H1 (cell line): Measurements from ENCODE around the gene NRIP3. TPM values are rescaled to one million over a fixed set of nuclear protein-coding genes. Genes with fewer than 3 reads are reported as not detected.

Experiments
- CTCF ChIA-PET: fragments of 300-600 bp; sonication (Branson Sonifier 250); formaldehyde crosslinking; loops from one replicate; lab custom pipeline; 2021; ENCODE audit not compliant: partially characterized antibody; lab: Charles Lee
- POLR2A ChIA-PET: fragments of 300-600 bp; sonication (Branson Sonifier 250); formaldehyde crosslinking; loops from one replicate; lab custom pipeline; 2021; ENCODE audit warnings: inconsistent platforms; ENCODE audit not compliant: partially characterized antibody; lab: Charles Lee
- DNase-seq, 2 experiments: peaks; one replicate each; pipeline versions ENCODE4 v3.0.0 to v3.0.0-alpha.2; 2010 to 2022; ENCODE audit warnings: low spot score in 2 of 2, low read depth in 1 of 2, mixed read lengths in 1 of 2
- FAIRE-seq: peaks from 2 replicates; lab custom pipeline; 2011; peaks lifted over from hg19 to GRCh38; lab: Jason Lieb, UNC
- H2AFZ ChIP-seq: 2 replicates; pipeline ENCODE4 v1.8.1; 2012; ENCODE audit warnings: low read length, inconsistent platforms
- H2AK5ac ChIP-seq: 2 replicates; pipeline ENCODE4 v1.6.1; 2013; ENCODE audit warnings: low read depth, low read length
- H2BK120ac ChIP-seq: replicated peaks from 2 replicates; pipeline ENCODE3; 2013; ENCODE audit warnings: low read depth, low read length, inconsistent platforms
- H2BK12ac ChIP-seq: 2 replicates; pipeline ENCODE4 v1.6.1; 2013; ENCODE audit warnings: low read depth, low read length
- H2BK15ac ChIP-seq: 2 replicates; pipeline ENCODE4 v1.6.1; 2013; ENCODE audit warnings: low read length
- H2BK20ac ChIP-seq: 2 replicates; pipeline ENCODE4 v1.6.1; 2013; ENCODE audit warnings: low read length
- H2BK5ac ChIP-seq: 2 replicates; pipeline ENCODE4 v1.6.1; 2013; ENCODE audit warnings: low read depth, low read length
- H3K14ac ChIP-seq: 2 replicates; pipeline ENCODE4 v1.6.1; 2013; ENCODE audit warnings: inconsistent platforms; ENCODE audit not compliant: insufficient read length
- H3K18ac ChIP-seq: 2 replicates; pipeline ENCODE4 v1.6.1; 2013; ENCODE audit warnings: low read length; ENCODE audit errors: extremely low read depth
- H3K23ac ChIP-seq: 2 replicates; pipeline ENCODE4 v1.6.1; 2013; ENCODE audit warnings: inconsistent platforms; ENCODE audit not compliant: insufficient read length
- H3K23me2 ChIP-seq: 2 replicates; pipeline ENCODE4 v1.6.1; 2013; ENCODE audit warnings: low read depth, low read length
- H3K27ac ChIP-seq: 2 replicates; pipeline ENCODE4 v1.6.1; 2011; ENCODE audit warnings: low read depth, low read length, inconsistent platforms
- H3K27me3 ChIP-seq, 4 experiments: replicated peaks in 1 of 4; 1 replicate in 1 of 4; 2 replicates in 3 of 4; pipeline versions ENCODE4 v1.6.1 to v1.8.1; 2011 to 2013; ENCODE audit warnings: low read length in 3 of 4, mild to moderate bottlenecking in 3 of 4, inconsistent platforms in 2 of 4, mixed read lengths in 2 of 4, moderate library complexity in 1 of 4; ENCODE audit not compliant: control insufficient read depth in 3 of 4, insufficient read depth in 3 of 4; ENCODE audit errors: extremely low read depth in 1 of 4
- H3K36me3 ChIP-seq, 4 experiments: 2 replicates each; pipeline versions ENCODE4 v1.6.1 to v1.8.1; 2011 to 2013; ENCODE audit warnings: mild to moderate bottlenecking in 4 of 4, low read length in 3 of 4, moderate library complexity in 2 of 4, control low read depth in 1 of 4, inconsistent platforms in 1 of 4; ENCODE audit not compliant: insufficient read depth in 4 of 4, control insufficient read depth in 2 of 4
- H3K4ac ChIP-seq: replicated peaks from 2 replicates; pipeline ENCODE3; 2013; ENCODE audit warnings: low read length, low read depth, mixed read lengths, inconsistent platforms; ENCODE audit not compliant: insufficient read length
- H3K4me1 ChIP-seq, 4 experiments: replicated peaks in 1 of 4; 1 replicate in 1 of 4; 2 replicates in 3 of 4; pipeline versions ENCODE4 v1.6.1 to v1.8.1; 2011 to 2013; ENCODE audit warnings: low read length in 3 of 4, inconsistent platforms in 2 of 4, mixed read lengths in 1 of 4; ENCODE audit not compliant: insufficient read depth in 4 of 4, control insufficient read depth in 3 of 4
- H3K4me2 ChIP-seq, 2 experiments: 2 replicates each; pipeline versions ENCODE4 v1.6.1 to v1.8.1; 2011 to 2013; ENCODE audit warnings: low read depth in 2 of 2, low read length in 2 of 2, control low read depth in 1 of 2, inconsistent platforms in 1 of 2, mild to moderate bottlenecking in 1 of 2; ENCODE audit not compliant: insufficient read depth in 1 of 2
- H3K4me3 ChIP-seq, 4 experiments: fragments of 200-600, 300-600 bp in 1 of 4; sonication (generic), shearing (Covaris generic), sonication (Bioruptor Twin) in 1 of 4; 2 replicates each; pipeline versions ENCODE4 v1.5.1 to v1.8.1; 2011 to 2016; ENCODE audit warnings: low read length in 4 of 4, low read depth in 3 of 4, control low read depth in 2 of 4, inconsistent platforms in 2 of 4, mild to moderate bottlenecking in 2 of 4, mixed read lengths in 1 of 4, moderate library complexity in 1 of 4; ENCODE audit not compliant: insufficient read depth in 2 of 4; ENCODE audit errors: extremely low read depth in 1 of 4
- H3K56ac ChIP-seq: replicated peaks from 2 replicates; pipeline ENCODE3; 2013; ENCODE audit warnings: low read depth, mild to moderate bottlenecking, mixed read lengths, low read length, inconsistent platforms; ENCODE audit not compliant: insufficient read length
- H3K79me1 ChIP-seq: 2 replicates; pipeline ENCODE4 v1.6.1; 2013; ENCODE audit warnings: low read depth, low read length, control low read depth
- H3K79me2 ChIP-seq, 2 experiments: 2 replicates each; pipeline versions ENCODE4 v1.6.1 to v1.8.1; 2012 to 2013; ENCODE audit warnings: low read length in 2 of 2, mild to moderate bottlenecking in 2 of 2, inconsistent platforms in 1 of 2; ENCODE audit not compliant: insufficient read depth in 2 of 2, control insufficient read depth in 1 of 2
- H3K9ac ChIP-seq, 4 experiments: replicated peaks in 1 of 4; 1 replicate in 1 of 4; 2 replicates in 3 of 4; pipeline versions ENCODE4 v1.6.1 to v1.8.1; 2011 to 2013; ENCODE audit warnings: low read depth in 3 of 4, low read length in 3 of 4, control low read depth in 2 of 4, mild to moderate bottlenecking in 2 of 4, moderate library complexity in 2 of 4, inconsistent platforms in 1 of 4; ENCODE audit errors: extremely low read depth in 1 of 4
- H3K9me3 ChIP-seq, 2 experiments: 2 replicates each; pipeline versions ENCODE4 v1.6.1 to v1.8.1; 2012 to 2013; ENCODE audit warnings: mild to moderate bottlenecking in 2 of 2, moderate library complexity in 2 of 2, control low read depth in 1 of 2, inconsistent platforms in 1 of 2, low read depth in 1 of 2, low read length in 1 of 2, mixed read lengths in 1 of 2; ENCODE audit not compliant: insufficient read depth in 2 of 2
- H4K20me1 ChIP-seq, 2 experiments: replicated peaks in 1 of 2; 2 replicates each; pipeline versions ENCODE3 to v1.8.1; 2011 to 2013; ENCODE audit warnings: inconsistent platforms in 2 of 2, low read length in 2 of 2, mild to moderate bottlenecking in 1 of 2; ENCODE audit not compliant: insufficient read depth in 2 of 2, control insufficient read depth in 1 of 2
- H4K5ac ChIP-seq: 2 replicates; pipeline ENCODE4 v1.6.1; 2013; ENCODE audit warnings: low read length, low read depth, mixed read lengths, inconsistent platforms; ENCODE audit not compliant: insufficient read length
- H4K8ac ChIP-seq: 2 replicates; pipeline ENCODE4 v1.8.0; 2013; ENCODE audit warnings: mild to moderate bottlenecking, moderate library complexity, low read length, inconsistent platforms; ENCODE audit not compliant: insufficient read depth; ENCODE audit errors: extremely low read depth
- H4K91ac ChIP-seq: replicated peaks from 2 replicates; pipeline ENCODE3; 2013; ENCODE audit warnings: low read length, mixed read lengths, inconsistent platforms; ENCODE audit not compliant: insufficient read length
- CHD2 ChIP-seq: IDR thresholded peaks from 2 replicates; pipeline ENCODE4 v1.6.1; 2012; ENCODE audit warnings: low read length, improper control_type of control experiment
- GTF2F1 ChIP-seq: IDR thresholded peaks from 2 replicates; pipeline ENCODE4 v1.6.1; 2012; ENCODE audit warnings: low read depth, low read length, improper control_type of control experiment, borderline replicate concordance
- JUN ChIP-seq: IDR thresholded peaks from 2 replicates; pipeline ENCODE4 v1.6.1; 2011; ENCODE audit warnings: low read depth, mild to moderate bottlenecking, improper control_type of control experiment, low read length
- JUND ChIP-seq: IDR thresholded peaks from 2 replicates; pipeline ENCODE4 v1.6.1; 2011; ENCODE audit warnings: mild to moderate bottlenecking, improper control_type of control experiment, low read length
- POLR2AphosphoS5 ChIP-seq: IDR thresholded peaks from 2 replicates; pipeline ENCODE4 v1.6.1; 2011; ENCODE audit warnings: low read depth, low read length
- SIN3A ChIP-seq, 2 experiments: IDR thresholded peaks in 1 of 2; conservative IDR thresholded peaks in 1 of 2; 2 replicates each; pipeline ENCODE4 v1.6.1; 2011 to 2012; ENCODE audit warnings: low read length in 2 of 2, improper control_type of control experiment in 1 of 2, low read depth in 1 of 2, mild to moderate bottlenecking in 1 of 2
- TCF12 ChIP-seq: IDR thresholded peaks from 2 replicates; pipeline ENCODE4 v1.6.1; 2011; ENCODE audit warnings: low read depth, mild to moderate bottlenecking, low read length
- ZNF274 ChIP-seq: IDR thresholded peaks from 2 replicates; pipeline ENCODE4 v1.7.0; 2012; ENCODE audit warnings: low read length, borderline replicate concordance; ENCODE audit errors: extremely low read depth
- WGBS, 2 experiments: shearing (Covaris generic) in 1 of 2; methylation state at CpG; one replicate each; pipeline versions ENCODE4 v1.1.6 to v1.1.7; 2013 to 2015; ENCODE audit warnings: low lambda C conversion rate in 2 of 2, mixed read lengths in 2 of 2, inconsistent platforms in 1 of 2, low coverage in 1 of 2, missing lambda C conversion rate in 1 of 2; ENCODE audit not compliant: insufficient replicate concordance in 2 of 2, insufficient coverage in 1 of 2, insufficient read length in 1 of 2; ENCODE audit errors: extremely low coverage in 1 of 2, missing lambda C conversion rate in 1 of 2; 5-methylcytosine and 5-hydroxymethylcytosine counted together
- polyA plus RNA-seq, 7 experiments: library from polyadenylated mRNA; depleted of rRNA in 3 of 7; stranded (reverse) in 5 of 7; unstranded in 2 of 7; fragments of >200 nt in 5 of 7; fragments of 200-250 nt in 2 of 7; gene quantifications; 1 replicate in 5 of 7; 2 replicates in 1 of 7; 4 replicates in 1 of 7; pipeline versions ENCODE4 v1.2.1 to v1.2.3, GENCODE V29; 2011 to 2013; ENCODE audit warnings: missing spikeins in 2 of 7, mixed read lengths in 2 of 7
- total RNA-seq: library from RNA; stranded (reverse); fragmentation: NEBNext Ultra II Directional; extraction: Animal tissue kit (Norgen Biotek cat#: 25700); gene quantifications from 2 replicates; pipeline ENCODE4 v1.2.1, GENCODE V29; 2021

The NRIP3 gene
- total and polyA plus RNA-seq, 2 of the 8 experiments (the other 6 are each of a cell fraction or from before 2014, with no cell fraction given) = 3.9 to 7.1 TPM

- ChIA-PET POLR2A (no interaction called here), CTCF (interaction anchor here (0.6 to 1.6 kb wide), 2 partner anchors 49 to 201 kb away, joined by 3 to 5 read pairs; no protein-coding TSS in a partner anchor)
- DNase-seq (no peak), FAIRE-seq (no peak)
- H4K5ac ChIP-seq = no peak overlapping the region
- H3K4me3 ChIP-seq = no peak overlapping the region
- H3K23ac ChIP-seq = no peak overlapping the region
- H3K4me1 ChIP-seq = peaks cover 0 to 4% (median 2%) of the 10 kb centered on the region in 4 experiments; a peak in 3 of 7 replicates
- no peak overlapping the region for H2AFZ ChIP-seq
- H4K91ac ChIP-seq = no peak overlapping the region
- no peak overlapping the region for H2BK12ac ChIP-seq
- peaks cover 12% of the 10 kb centered on the region for H3K23me2 ChIP-seq
- H3K79me2 ChIP-seq = peaks cover 0 to 3% of the 10 kb centered on the region in 2 experiments; a peak in 1 of 4 replicates
- no peaks in the 10 kb centered on the region for H3K36me3 ChIP-seq
- WGBS, 2 experiments = 86% methylated on average over 8 of the region's 8 CpGs; no CpG with 5 or more reads in 1 of the 2 experiments
- no peak overlapping the region for H2BK15ac ChIP-seq
- H3K27ac ChIP-seq = no peak overlapping the region
- H3K27me3 ChIP-seq = no peaks in the 10 kb centered on the region
- H4K8ac ChIP-seq = no peak overlapping the region
- peaks cover 3% of the 10 kb centered on the region; the same call in 1 of the 2 replicates for H3K79me1 ChIP-seq
- no peak overlapping the region for H2BK5ac ChIP-seq
- H3K9me3 ChIP-seq = no peaks in the 10 kb centered on the region
- no peak overlapping the region for H3K4ac ChIP-seq
- no peak overlapping the region for H3K14ac ChIP-seq
- no peak overlapping the region for H3K56ac ChIP-seq
- no peak overlapping the region for H3K9ac ChIP-seq
- H2AK5ac ChIP-seq = no peak overlapping the region
- H2BK120ac ChIP-seq = no peak overlapping the region
- no peak for TF ChIP-seq SIN3A (conservative IDR thresholded peaks at IDR 0.05 in 1 of 2, IDR thresholded peaks at IDR 0.05 in 1 of 2; ENCODE audit: low read depth in 1 of 2, low read length in 2 of 2)
- no peak for TF ChIP-seq ZNF274
- TF ChIP-seq JUN = no peak
- no peak for TF ChIP-seq TCF12
- TF ChIP-seq CHD2 = no peak
- no peak for TF ChIP-seq GTF2F1
- no peak for TF ChIP-seq JUND
- no peak for TF ChIP-seq POLR2AphosphoS5
- TF ChIP-seq, all 59 proteins: peak for 0
- Histone ChIP-seq H4K20me1 (no peaks in the 10 kb centered on the region), H3K18ac (no peak overlapping the region), H3K4me2 (no peak overlapping the region), H2BK20ac (no peak overlapping the region)
Observed at GRCh38 chr11:8967184-8967583, 36.6 kb downstream of the NRIP3 start.
